ENCODE data around the gene TGIF1.
A peak's percentile ranks its signal among the peaks of the same experiment; 100 is the strongest.
"Not testable (repeated sequence)": the region's sequence is repeated elsewhere in the genome, so short reads cannot be mapped to it uniquely, and the experiment has no call there.

TGIF1 gene

DNA sequence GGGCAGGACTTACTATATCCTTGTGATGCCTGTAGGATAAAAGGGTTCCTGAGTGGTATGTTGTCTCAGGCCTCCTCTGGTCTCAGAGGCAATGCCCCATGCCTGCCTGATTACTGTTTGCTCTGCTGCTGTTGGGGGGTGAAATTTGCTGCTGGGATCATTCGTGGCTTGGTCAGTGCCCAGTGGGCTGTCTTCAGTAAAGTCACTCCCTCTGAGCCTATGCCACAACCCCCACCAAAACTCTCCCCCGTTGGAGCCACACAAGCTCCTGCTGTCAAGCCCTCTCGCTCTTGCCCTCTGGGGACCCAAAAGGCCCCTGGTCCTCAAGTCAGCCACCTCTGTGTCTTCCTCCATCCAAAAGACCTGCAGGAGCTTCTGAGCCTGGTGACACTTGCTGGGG lies 38.6 kb upstream of the TGIF1 start:
- H3K36me3 ChIP-seq (ENCODE audit: control insufficient read depth, insufficient read depth, low read length) = no peaks in the 10 kb centered on the region

GRCh38 chr18:3411854-3412268 lies 38.1 kb upstream of the TGIF1 start:
- no peak overlapping the region for H3K27ac ChIP-seq
- TF ChIP-seq CTCF (IDR thresholded peaks at IDR 0.05) = no peak
- H3K4me1 ChIP-seq = no peaks in the 10 kb centered on the region
- peak overlapping the region; percentile 47 for H3K4me2 ChIP-seq (ENCODE audit: low read length)
- H2AFZ ChIP-seq = no peak overlapping the region
- no peaks in the 10 kb centered on the region for H3K79me2 ChIP-seq
- no peak overlapping the region for H3K9ac ChIP-seq
- H3K9me3 ChIP-seq (ENCODE audit: control insufficient read depth, low read length) = no peaks in the 10 kb centered on the region
- H3K27me3 ChIP-seq (ENCODE audit: control insufficient read depth, insufficient read depth, low read length) = no peaks in the 10 kb centered on the region
- no peak overlapping the region for H3K4me3 ChIP-seq (ENCODE audit: low read depth, low read length)
- no peaks in the 10 kb centered on the region for H3K36me3 ChIP-seq (ENCODE audit: control insufficient read depth, insufficient read depth, low read length)

More for the DNA sequence above, 38.6 kb upstream of the TGIF1 start:
- Histone ChIP-seq H3K4me1 (no peaks in the 10 kb centered on the region), H2AFZ (no peak overlapping the region), H3K4me2 (ENCODE audit: low read length) (no peak overlapping the region), H3K27me3 (ENCODE audit: control insufficient read depth, insufficient read depth, low read length) (no peaks in the 10 kb centered on the region), H3K27ac (no peak overlapping the region), H3K9me3 (ENCODE audit: control insufficient read depth, low read length) (no peaks in the 10 kb centered on the region), H3K79me2 (no peaks in the 10 kb centered on the region), H3K9ac (no peak overlapping the region), H3K4me3 (ENCODE audit: low read depth, low read length) (no peak overlapping the region)
- TF ChIP-seq CTCF (IDR thresholded peaks at IDR 0.05) = no peak

GRCh38 chr18:3412528-3412927 lies 37.4 kb upstream of the TGIF1 start:
- H3K27me3 ChIP-seq (ENCODE audit: control insufficient read depth, insufficient read depth, low read length); H3K36me3 ChIP-seq (ENCODE audit: control insufficient read depth, insufficient read depth, low read length); H3K9ac ChIP-seq; H3K4me1 ChIP-seq; H2AFZ ChIP-seq; H3K4me2 ChIP-seq (ENCODE audit: low read length); H3K79me2 ChIP-seq; H3K9me3 ChIP-seq (ENCODE audit: control insufficient read depth, low read length); H3K4me3 ChIP-seq (ENCODE audit: low read depth, low read length); H3K27ac ChIP-seq: not testable (repeated sequence)

DNA sequence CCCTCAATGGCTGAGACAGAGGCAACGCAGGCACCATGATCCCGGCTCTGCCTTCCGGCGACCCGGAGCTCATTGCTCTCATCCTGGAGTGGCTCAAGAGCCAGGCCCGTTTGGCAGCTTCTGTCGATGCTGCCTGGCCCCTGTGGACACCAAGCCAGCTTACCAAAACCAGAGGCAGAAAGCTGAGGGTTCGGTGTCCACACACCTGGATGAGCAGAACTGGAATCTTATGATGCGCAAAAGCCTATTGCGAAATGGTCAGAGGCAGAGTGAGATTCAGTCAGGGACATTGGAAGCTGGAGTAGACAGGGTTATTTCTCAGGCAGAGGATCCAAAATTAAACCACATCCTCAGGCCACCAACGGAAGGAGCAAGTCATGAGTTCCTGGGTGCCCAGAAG lies 34.9 kb upstream of the TGIF1 start:
- Histone ChIP-seq H3K27me3 (ENCODE audit: control insufficient read depth, insufficient read depth, low read length) (no peaks in the 10 kb centered on the region), H3K9me3 (ENCODE audit: control insufficient read depth, low read length) (no peaks in the 10 kb centered on the region), H3K27ac (no peak overlapping the region), H3K4me2 (ENCODE audit: low read length) (no peak overlapping the region), H3K36me3 (ENCODE audit: control insufficient read depth, insufficient read depth, low read length) (no peaks in the 10 kb centered on the region), H3K4me3 (ENCODE audit: low read depth, low read length) (no peak overlapping the region), H3K79me2 (no peaks in the 10 kb centered on the region), H3K4me1 (no peaks in the 10 kb centered on the region), H3K9ac (no peak overlapping the region), H2AFZ (no peak overlapping the region)
- TF ChIP-seq CTCF (IDR thresholded peaks at IDR 0.05) = no peak

- H2AFZ ChIP-seq = no peak overlapping the region
- H3K27me3 ChIP-seq (ENCODE audit: control insufficient read depth, insufficient read depth, low read length) = no peaks in the 10 kb centered on the region
- H3K27ac ChIP-seq = no peak overlapping the region
- H3K4me2 ChIP-seq (ENCODE audit: low read length) = no peak overlapping the region
- no peaks in the 10 kb centered on the region for H3K9me3 ChIP-seq (ENCODE audit: control insufficient read depth, low read length)
- no peaks in the 10 kb centered on the region for H3K36me3 ChIP-seq (ENCODE audit: control insufficient read depth, insufficient read depth, low read length)
- no peak overlapping the region for H3K9ac ChIP-seq
- no peaks in the 10 kb centered on the region for H3K4me1 ChIP-seq
- H3K79me2 ChIP-seq = no peaks in the 10 kb centered on the region
- TF ChIP-seq CTCF (IDR thresholded peaks at IDR 0.05) = no peak
- no peak overlapping the region for H3K4me3 ChIP-seq (ENCODE audit: low read depth, low read length)
These were observed 31.9 kb upstream of the TGIF1 start for GRCh38 chr18:3418083-3418482.

All from parathyroid adenoma (tissue), 2 donors.